Hepatocyte (in vitro differentiated cells): ENCODE results near the gene ABLIM1. TPM values are rescaled to one million over a fixed set of nuclear protein-coding genes. Genes with fewer than 3 reads are reported as not detected.

Experiments
- DNase-seq: peaks from one replicate; pipeline ENCODE4 v3.0.0-alpha.2; 2016; ENCODE audit warnings: low spot score
- H2AFZ ChIP-seq: fragments of 200-600 bp; sonication (generic); 2 replicates; pipeline ENCODE4 v1.6.0; 2016; ENCODE audit warnings: antibody characterized with exemption, mild to moderate bottlenecking
- H3K27ac ChIP-seq: fragments of 200-600 bp; sonication (generic); 2 replicates; pipeline ENCODE4 v1.5.1; 2016; ENCODE audit warnings: mild to moderate bottlenecking
- H3K27me3 ChIP-seq: fragments of 200-600 bp; sonication (generic); 2 replicates; pipeline ENCODE4 v1.6.1; 2016
- H3K36me3 ChIP-seq: fragments of 200-600 bp; sonication (generic); replicated peaks from 2 replicates; pipeline ENCODE4 v1.5.1; 2016; ENCODE audit warnings: low read depth; ENCODE audit not compliant: insufficient read depth
- H3K4me1 ChIP-seq: fragments of 200-600 bp; sonication (generic); 2 replicates; pipeline ENCODE4 v1.5.1; 2016; ENCODE audit warnings: mild to moderate bottlenecking, moderate library complexity; ENCODE audit not compliant: insufficient read depth
- H3K4me2 ChIP-seq: fragments of 200-600 bp; sonication (generic); 2 replicates; pipeline ENCODE4 v1.6.0; 2016
- H3K4me3 ChIP-seq: fragments of 200-600 bp; sonication (generic); 2 replicates; pipeline ENCODE4 v1.5.1; 2016; ENCODE audit warnings: mild to moderate bottlenecking
- H3K79me2 ChIP-seq: fragments of 200-600 bp; sonication (generic); 2 replicates; pipeline ENCODE4 v1.6.0; 2017; ENCODE audit warnings: mild to moderate bottlenecking
- H3K9me2 ChIP-seq: fragments of 200-600 bp; sonication (generic); replicated peaks from 2 replicates; pipeline ENCODE4 v1.6.0; 2017; ENCODE audit warnings: mild to moderate bottlenecking; ENCODE audit not compliant: insufficient read depth
- H3K9me3 ChIP-seq: fragments of 200-600 bp; sonication (generic); 2 replicates; pipeline ENCODE4 v1.5.1; 2016; ENCODE audit warnings: low read depth, mild to moderate bottlenecking
- H4K20me1 ChIP-seq: fragments of 200-600 bp; sonication (generic); 2 replicates; pipeline ENCODE4 v1.6.0; 2016; ENCODE audit warnings: mild to moderate bottlenecking; ENCODE audit not compliant: insufficient read depth, poor library complexity, severe bottlenecking
- CTCF ChIP-seq: fragments of 200-600 bp; sonication (generic); IDR thresholded peaks from 2 replicates; pipeline ENCODE4 v1.5.1; 2016; ENCODE audit warnings: antibody characterized with exemption, mild to moderate bottlenecking; ENCODE audit not compliant: poor library complexity
- EZH2 ChIP-seq: fragments of 200-600 bp; sonication (generic); IDR thresholded peaks from 2 replicates; pipeline ENCODE4 v1.6.1; 2016; ENCODE audit warnings: antibody characterized with exemption, mild to moderate bottlenecking, borderline replicate concordance
- EZH2phosphoT487 ChIP-seq: fragments of 200-600 bp; sonication (generic); IDR thresholded peaks from one replicate; pipeline ENCODE4 v1.6.1; 2018; ENCODE audit warnings: antibody characterized with exemption, mild to moderate bottlenecking, low read depth, moderate library complexity; ENCODE audit not compliant: unreplicated experiment, severe bottlenecking
- WGBS: methylation state at CpG from one replicate; pipeline ENCODE4 v1.1.6; 2016; ENCODE audit warnings: low lambda C conversion rate; ENCODE audit errors: missing lambda C conversion rate; 5-methylcytosine and 5-hydroxymethylcytosine counted together
- polyA plus RNA-seq: library from polyadenylated mRNA; unstranded; fragments of >200 nt; fragmentation: Nextera tagmentation; extraction: Ambion mirVana; gene quantifications from 2 replicates; pipeline ENCODE4 v1.2.1, GENCODE V29; 2016
- total RNA-seq: library from RNA; depleted of rRNA; stranded (reverse); fragments of >200 nt; gene quantifications from 2 replicates; pipeline ENCODE4 v1.2.3, GENCODE V29; 2014

The ABLIM1 gene
- total and polyA plus RNA-seq, 2 experiments from 2014 or later: 20.8 to 31.6 TPM

DNA sequence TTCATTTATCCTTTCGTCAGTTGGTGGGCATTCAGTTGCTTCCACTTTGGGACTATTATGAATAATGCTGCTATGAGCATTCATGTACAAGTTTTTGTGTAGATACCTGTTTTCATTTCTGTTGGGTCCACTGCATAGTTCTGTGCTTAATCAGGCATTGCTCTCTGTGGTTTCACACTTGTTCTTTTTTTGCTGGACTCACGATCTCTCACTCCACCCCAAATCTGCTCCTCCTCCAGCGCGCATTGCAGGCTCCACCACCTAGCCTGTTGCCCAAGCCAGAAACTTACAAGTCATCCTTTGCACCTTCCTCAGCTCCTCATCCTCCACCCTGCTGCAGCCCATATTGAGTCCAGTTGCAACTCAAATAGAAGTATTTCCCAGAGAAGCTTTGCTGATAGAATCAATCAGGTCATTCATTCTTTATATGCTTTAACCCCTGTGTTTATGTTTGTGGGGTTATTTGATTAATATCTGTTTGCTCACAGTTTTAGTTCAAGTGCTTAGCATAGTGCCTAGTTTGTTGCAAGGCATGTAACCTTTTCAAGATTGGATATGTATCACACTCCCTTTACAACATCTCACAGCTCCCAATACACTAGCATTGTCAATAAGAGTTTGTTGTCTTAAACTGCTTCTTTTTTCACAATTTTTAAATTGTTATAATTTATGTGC, 237.1 kb downstream of the ABLIM1 start:
- no peak for DNase-seq
- Histone ChIP-seq H3K9me3 (no peaks in the 10 kb centered on the region), H3K36me3 (no peaks in the 10 kb centered on the region), H3K27me3 (no peaks in the 10 kb centered on the region), H3K27ac (no peak overlapping the region), H3K79me2 (no peaks in the 10 kb centered on the region), H4K20me1 (no peaks in the 10 kb centered on the region), H3K9me2 (no peaks in the 10 kb centered on the region), H3K4me1 (no peaks in the 10 kb centered on the region), H3K4me3 (no peak overlapping the region), H2AFZ (no peak overlapping the region), H3K4me2 (no peak overlapping the region)
- TF ChIP-seq EZH2: no peak
- TF ChIP-seq CTCF: no peak
- no peak for TF ChIP-seq EZH2phosphoT487
- WGBS: 91% methylated on average over 4 of the region's 4 CpGs

DNA sequence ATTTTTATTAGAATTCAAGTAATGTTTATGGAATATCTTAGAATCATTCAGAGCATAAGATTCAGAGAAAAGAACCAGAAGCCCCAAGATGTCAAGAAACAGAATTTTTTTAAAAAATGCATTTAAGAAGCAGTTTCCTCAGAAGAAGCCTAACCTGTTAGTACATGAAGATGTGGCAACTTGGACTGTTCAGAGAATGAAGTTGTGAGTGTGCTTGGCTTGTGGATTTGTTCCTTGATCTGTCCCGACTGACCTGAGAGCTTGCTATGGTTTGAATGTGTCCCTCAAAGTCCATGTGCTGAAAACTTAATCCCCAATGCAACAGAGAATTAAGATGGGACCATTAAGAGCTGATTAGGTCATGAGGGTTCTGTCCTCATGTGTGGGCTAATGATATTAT, 240.0 kb downstream of the ABLIM1 start:
- Histone ChIP-seq H3K4me2 (no peak overlapping the region), H2AFZ (no peak overlapping the region), H3K4me1 (no peaks in the 10 kb centered on the region), H4K20me1 (no peaks in the 10 kb centered on the region), H3K36me3 (no peaks in the 10 kb centered on the region), H3K27ac (no peak overlapping the region), H3K4me3 (no peak overlapping the region), H3K79me2 (no peaks in the 10 kb centered on the region), H3K9me2 (no peaks in the 10 kb centered on the region), H3K27me3 (no peaks in the 10 kb centered on the region), H3K9me3 (no peaks in the 10 kb centered on the region)
- no peak for DNase-seq
- no peak for TF ChIP-seq EZH2
- no peak for TF ChIP-seq EZH2phosphoT487
- no peak for TF ChIP-seq CTCF
- WGBS: 63% methylated on average over 1 of the region's 1 CpG

GRCh38 chr10:114412907-114413797, 244.9 kb downstream of the ABLIM1 start:
- Histone ChIP-seq H3K9me3 (no peaks in the 10 kb centered on the region), H3K4me2 (no peak overlapping the region), H3K36me3 (no peaks in the 10 kb centered on the region), H3K9me2 (no peaks in the 10 kb centered on the region), H3K4me1 (no peaks in the 10 kb centered on the region), H3K27me3 (no peaks in the 10 kb centered on the region), H3K4me3 (no peak overlapping the region), H3K27ac (no peak overlapping the region), H3K79me2 (no peaks in the 10 kb centered on the region), H2AFZ (no peak overlapping the region), H4K20me1 (no peaks in the 10 kb centered on the region)
- no peak for DNase-seq
- TF ChIP-seq EZH2phosphoT487 (no peak), EZH2 (no peak), CTCF (no peak)
- 61% methylated on average over 9 of the region's 9 CpGs for WGBS
